B cell (primary cell): Measurements from ENCODE around the gene DOCK4.

ENCODE experiments used
- EZH2 ChIP-seq: IDR thresholded peaks from 2 replicates; pipeline ENCODE4 v1.6.1; 2012; ENCODE audit warnings: borderline replicate concordance, low read depth, mild to moderate bottlenecking, moderate library complexity, low read length; ENCODE audit not compliant: insufficient read depth, poor library complexity, severe bottlenecking
- TF ChIP-seq, protein P1 (sequence below): fragments of 200-600 bp; IDR thresholded peaks from one replicate; pipeline ENCODE4 v1.8.0; 2022; ENCODE audit warnings: antibody characterized with exemption, mild to moderate bottlenecking

- TF ChIP-seq, protein P1, sequence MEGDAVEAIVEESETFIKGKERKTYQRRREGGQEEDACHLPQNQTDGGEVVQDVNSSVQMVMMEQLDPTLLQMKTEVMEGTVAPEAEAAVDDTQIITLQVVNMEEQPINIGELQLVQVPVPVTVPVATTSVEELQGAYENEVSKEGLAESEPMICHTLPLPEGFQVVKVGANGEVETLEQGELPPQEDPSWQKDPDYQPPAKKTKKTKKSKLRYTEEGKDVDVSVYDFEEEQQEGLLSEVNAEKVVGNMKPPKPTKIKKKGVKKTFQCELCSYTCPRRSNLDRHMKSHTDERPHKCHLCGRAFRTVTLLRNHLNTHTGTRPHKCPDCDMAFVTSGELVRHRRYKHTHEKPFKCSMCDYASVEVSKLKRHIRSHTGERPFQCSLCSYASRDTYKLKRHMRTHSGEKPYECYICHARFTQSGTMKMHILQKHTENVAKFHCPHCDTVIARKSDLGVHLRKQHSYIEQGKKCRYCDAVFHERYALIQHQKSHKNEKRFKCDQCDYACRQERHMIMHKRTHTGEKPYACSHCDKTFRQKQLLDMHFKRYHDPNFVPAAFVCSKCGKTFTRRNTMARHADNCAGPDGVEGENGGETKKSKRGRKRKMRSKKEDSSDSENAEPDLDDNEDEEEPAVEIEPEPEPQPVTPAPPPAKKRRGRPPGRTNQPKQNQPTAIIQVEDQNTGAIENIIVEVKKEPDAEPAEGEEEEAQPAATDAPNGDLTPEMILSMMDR = no peak
- no peak for TF ChIP-seq EZH2
These were observed 18.8 kb upstream of the DOCK4 start for GRCh38 chr7:112225006-112225405.
